GM21786 (cell line): Measurements from ENCODE around the gene ZNF425.
"Not testable (repeated sequence)": the region's sequence is repeated elsewhere in the genome, so short reads cannot be mapped to it uniquely, and the experiment has no call there.

Experiments used
- ATAC-seq: cut with Tn5 transposase; IDR thresholded peaks from one replicate; pipeline ENCODE4 v1.9.1; 2021; ENCODE audit not compliant: unreplicated experiment

Gene ZNF425

DNA sequence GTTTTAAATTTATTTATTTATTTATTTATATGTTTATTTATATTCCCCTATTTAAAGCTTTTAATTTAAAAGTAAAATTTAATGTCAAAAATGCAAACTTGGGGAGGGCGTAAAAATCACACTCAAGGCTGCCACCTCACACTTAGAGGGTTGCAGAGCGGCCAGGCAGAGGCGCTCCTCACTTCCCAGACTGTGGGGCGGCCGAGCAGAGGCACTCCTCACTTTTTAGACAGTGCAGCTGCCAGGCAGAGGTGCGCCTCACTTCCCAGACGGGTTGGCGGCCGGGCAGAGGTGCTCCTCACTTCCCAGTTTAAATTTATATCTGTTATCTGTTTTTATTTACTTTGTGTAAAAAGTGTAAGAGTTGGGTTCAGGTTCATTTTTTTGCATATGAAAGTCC lies 10.0 kb upstream of the ZNF425 start:
- no peak for ATAC-seq

DNA sequence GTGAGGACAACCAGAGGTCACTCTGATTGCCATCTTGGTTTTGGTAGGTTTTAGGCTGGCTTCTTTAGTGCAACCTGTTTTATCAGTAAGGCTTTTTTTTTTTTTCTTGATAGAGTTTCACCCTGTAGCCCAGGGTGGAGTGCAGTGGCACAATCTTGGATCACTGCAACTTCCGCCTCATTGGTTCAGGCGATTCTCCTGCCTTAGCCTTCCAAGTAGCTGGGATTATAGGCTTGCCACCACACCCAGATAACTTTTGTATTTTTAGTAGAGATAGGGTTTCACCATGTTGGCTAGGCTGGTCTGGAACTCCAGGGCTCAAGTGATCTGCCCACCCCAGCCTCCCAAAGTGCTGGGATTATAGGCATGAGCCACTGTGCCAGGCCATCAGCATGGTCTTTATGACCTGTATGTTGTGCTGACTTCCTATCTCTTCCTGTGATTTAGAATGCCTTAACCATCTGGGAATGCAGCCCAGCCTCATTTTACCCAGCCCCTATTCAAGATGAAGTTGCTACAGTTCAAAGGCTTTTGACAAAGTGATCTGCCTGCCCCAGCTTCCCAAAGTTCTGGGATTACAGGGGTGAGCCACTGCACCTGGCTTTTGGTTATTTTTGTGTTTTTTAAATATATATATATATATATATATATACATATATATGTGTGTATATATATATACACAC lies 7.0 kb upstream of the ZNF425 start:
- no peak for ATAC-seq

DNA sequence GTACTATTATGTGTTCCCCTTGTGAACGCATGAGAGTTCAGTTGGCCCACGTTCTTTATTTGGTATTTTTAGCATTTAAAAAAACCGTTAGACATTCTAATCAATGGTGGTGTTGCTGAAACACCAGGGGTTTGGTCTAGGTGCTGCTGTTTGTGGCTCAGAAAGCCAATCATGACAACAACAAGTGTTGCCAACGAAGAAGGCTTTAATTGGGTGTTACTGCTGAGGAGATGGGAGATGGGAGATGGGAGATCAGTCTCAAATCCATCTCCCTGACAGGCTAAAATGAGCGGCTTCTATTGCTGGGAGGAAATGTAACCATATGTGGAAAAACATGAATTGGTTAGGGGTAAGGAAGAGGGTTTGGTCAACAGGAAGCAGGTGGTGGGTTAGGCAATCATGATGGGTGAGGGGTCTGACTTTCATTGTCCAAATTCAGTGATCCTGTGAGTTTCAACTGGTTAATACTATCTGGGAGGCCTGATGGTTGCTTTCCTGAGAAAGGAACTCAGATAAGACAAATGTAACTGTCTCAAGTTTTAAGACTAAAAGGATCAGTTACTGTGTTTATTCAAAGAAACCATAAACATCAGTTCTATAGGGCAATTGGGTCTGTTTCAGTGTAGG lies 4.6 kb upstream of the ZNF425 start:
- ATAC-seq: no peak

DNA sequence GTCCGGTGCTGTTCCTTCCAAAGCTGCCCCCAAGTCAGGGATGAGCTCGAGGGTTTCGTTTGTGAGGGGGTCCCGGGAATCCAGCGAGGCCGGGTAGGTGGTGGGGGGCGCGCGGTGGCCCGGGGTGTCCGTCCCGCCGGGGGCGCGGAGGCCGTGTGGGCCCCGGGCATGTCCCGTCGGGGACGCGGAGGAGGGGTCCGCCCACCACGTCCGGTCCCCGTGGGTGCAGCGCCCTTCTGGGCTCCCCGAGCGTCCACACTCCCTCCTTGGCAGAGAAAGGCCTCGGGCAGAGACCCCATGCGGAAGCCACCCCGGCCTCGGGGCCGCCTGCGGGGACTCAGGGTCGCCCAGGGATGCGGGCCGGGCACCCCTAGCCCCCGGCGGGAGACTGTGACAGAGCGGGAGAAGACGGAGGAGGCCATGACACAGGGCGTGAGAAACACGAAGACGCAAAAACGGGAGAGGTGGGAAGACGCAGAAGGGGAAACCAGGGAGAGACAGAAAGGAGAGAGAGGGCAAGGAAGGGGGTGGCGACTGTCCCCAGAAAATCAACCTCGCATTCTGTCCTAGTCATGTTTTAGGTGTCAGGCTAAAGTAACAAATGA lies 640 bp upstream of the ZNF425 start:
- ATAC-seq: peak; percentile 35

DNA sequence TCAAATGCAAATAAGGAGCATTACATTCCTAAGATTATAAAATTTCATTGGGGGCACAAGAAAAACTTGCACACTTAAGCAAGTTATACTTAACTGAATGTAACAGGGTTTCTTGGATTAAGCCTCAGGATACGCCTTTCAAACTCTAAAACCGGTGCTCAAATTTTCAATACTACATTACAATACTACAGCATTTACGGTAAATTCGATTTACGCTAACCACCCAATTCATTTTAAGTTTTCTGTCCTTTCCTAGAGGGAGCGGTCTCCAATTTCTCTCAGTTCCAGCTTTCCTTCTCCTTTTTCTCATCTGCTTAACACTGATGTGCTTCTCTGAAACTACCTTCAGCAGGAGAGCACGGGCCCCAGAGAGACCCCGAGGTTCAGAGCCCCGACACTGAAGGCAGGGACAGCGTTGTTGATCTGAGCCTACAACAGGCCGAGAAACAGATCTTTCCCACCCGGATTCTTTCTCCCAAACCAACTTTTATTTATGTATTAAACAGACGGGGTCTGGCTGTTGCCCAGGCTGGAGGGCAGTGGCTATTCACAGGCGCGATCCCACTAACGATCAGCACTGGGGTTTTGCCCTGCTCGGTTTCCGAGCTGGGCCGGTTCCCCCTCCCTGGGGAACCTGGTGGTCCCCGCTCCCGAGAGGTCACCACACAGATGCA lies 798 bp downstream of the ZNF425 start:
- no peak for ATAC-seq

DNA sequence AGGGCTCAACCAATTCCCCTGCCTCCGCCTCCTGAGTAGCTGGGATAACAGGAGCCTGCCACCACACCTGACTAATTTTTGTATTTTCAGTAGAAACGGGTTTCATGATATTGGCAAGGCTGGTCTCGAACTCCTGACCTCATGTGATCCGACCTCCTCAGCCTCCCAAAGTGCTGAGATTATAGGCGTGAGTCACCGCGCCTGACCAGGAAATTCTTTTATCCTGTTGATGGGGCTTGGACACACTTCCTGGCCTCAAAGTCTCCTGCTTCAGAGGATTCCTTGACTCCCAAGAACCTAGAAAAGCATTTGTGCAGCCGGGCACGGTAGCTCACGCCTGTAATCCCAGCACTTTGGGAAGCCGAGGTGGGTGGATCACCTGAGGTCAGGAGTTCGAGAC lies 16.2 kb downstream of the ZNF425 start:
- no peak for ATAC-seq

DNA sequence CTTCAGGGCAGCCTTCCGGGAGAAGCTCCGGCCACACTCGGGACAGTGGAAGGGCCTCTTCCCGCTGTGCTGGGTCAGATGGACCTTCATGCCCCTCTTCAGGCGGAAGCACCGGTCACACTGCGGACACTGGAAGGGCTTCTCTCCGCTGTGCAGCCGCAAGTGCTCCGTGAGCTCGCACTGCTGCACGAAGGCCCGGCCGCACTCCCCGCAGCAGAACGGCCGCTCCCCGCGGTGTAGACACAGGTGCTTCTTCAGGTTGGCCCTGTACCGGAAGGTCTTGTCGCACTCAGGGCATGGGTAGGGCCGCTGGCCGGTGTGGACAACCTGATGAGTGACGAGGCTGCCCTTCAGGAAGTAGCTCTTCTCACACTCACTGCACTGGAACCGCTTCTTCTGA lies 21.4 kb downstream of the ZNF425 start:
- ATAC-seq: no peak

DNA sequence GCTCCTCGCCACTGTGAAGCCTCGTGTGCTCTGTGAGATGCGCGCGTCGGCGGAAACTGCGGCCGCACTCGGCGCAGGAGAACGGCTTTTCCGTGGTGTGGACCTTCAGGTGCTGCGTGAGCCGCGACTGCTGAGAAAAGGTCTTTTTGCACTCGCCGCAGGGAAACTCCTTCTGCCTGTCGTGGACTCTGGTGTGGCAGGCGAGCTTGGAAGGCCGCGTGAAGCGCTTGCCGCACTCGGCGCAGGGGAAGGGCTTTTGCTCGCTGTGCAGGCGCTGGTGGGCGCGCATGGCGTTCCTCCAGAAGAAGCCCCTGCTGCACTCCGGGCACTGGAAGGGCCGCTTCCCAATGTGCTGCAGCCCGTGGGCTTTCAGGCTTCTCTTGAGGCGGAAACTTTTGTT lies 21.9 kb downstream of the ZNF425 start:
- ATAC-seq: no peak

DNA sequence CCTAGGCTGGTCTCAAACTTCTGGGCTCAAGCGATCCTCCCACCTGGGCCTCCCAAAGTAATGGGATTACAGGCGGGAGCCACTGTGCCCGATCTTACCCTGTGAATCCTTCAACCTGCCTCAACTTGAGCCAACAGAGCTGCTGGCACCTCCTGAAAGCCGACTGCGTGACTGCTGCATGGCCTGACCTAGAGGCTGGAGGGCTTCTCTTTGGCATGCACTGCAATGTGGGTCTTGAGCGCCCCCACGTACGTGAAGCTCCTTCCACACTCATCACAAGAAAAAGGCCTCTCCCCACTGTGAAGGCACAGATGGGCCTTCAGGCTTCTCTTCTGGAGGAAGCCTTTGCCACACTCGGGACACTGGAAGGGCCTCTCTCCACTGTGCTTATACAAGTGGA lies 22.7 kb downstream of the ZNF425 start:
- ATAC-seq: no peak

DNA sequence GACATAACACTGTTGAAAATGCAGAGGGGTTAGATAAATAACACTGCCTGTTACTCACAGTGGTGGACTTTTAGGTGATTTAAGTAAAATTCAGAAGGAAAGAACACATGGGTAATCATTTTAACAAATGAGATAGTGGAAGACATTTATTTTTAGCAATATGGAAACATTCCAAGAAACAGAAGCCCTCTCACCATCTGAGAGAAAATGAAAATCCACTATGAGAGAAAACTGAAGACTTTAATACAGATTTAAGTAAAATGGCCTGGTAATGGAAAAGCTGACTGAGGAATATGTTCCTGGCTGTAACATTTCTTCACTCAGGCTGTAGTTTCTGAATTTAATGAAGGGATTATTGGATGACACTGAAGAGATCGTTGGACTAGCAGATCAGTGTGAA lies 23.5 kb downstream of the ZNF425 start:
- ATAC-seq: no peak

DNA sequence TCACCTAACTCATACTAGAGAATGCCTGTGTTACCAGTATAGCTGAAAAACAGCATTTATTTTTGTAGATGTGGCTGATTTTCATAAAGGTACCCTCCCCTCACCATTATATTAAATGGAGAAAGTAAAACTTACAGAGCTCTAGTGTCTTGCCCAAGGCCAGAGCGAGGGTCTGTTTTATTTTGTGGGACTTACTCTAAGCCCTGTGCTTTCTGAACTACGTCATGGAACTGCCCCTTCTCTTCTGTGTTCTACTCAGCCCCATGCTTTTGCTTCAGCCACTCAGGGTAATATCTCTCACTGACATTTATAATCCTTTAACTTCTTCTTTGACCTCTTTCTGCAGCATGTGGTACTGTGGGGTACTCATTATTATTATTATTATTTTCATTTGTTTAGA lies 25.3 kb downstream of the ZNF425 start:
- ATAC-seq: no peak

DNA sequence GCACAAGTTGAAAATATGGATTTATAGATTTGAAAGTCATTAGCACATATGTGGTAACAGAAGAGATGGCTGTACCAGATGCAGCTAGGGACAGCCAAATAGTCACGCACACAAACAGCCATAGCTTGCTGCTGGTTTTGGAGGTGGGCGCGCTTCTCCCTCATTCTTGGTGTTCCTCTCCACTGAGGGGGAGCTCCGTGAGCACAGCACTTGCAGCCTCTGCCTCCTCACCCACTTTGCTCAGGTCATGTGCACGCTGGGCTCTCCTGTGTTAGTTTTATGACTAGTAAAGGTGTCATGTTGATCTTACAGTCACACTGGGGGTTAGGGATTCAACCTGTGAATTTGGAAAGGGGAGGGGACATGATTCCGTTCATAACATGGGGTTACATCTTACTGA lies 27.1 kb downstream of the ZNF425 start:
- ATAC-seq: no peak

DNA sequence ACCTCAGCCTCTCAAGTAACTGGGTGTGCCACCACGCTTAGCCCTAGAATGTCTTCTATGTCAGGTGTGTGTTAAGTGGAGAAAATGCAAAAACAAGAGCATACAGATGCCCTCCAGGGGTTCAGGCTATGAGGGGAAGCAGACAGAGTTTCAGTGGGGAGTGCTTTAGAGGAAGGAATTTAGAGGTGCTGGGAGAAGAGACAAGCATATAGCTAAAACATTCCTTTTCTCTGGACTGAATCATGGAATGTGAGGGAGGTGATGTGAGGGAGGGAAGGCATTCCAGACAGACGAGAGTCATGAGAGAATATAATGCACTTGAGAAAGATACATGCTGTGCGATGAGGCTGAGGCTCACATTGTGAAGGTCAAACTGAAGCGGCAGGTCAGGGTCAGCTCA lies 29.0 kb downstream of the ZNF425 start:
- no peak for ATAC-seq

DNA sequence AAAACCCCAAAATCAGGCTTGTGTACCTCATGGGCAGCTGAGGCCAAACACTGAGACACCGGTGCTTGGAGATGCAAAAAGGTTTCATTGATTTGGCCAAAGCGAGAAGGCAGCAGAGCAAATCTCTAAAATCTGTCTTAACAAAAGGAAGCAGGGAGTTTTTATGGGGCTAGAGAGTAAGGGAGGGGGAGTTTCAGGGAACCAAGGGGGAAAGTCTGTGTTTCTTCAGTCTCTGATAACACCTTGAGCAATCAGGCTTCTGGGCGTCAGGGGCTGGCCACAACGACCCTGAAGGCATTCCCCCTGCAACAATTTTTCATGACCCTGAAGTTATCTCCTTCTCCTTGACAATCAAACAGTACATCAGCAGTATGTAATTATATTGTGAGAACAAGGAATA lies 32.9 kb downstream of the ZNF425 start:
- no peak for ATAC-seq

DNA sequence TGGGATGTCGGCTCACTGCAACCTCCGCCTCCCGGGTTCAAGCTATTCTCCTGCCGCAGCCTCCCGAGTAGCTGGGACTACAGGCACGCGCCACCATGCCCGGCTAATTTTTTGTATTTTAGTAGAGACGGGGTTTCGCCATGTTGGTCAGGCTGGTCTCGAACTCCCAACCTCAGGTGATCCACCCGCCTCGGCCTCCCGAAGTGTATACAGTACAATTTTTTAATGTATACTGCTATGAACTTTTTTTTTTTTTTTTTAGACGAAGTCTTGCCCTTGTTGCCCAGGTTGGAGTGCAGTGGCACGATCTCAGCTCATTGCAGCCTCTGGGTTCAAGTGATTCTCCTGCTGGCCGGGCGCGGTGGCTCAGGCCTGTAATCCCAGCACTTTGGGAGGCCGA lies 33.9 kb downstream of the ZNF425 start:
- not testable (repeated sequence) for ATAC-seq

DNA sequence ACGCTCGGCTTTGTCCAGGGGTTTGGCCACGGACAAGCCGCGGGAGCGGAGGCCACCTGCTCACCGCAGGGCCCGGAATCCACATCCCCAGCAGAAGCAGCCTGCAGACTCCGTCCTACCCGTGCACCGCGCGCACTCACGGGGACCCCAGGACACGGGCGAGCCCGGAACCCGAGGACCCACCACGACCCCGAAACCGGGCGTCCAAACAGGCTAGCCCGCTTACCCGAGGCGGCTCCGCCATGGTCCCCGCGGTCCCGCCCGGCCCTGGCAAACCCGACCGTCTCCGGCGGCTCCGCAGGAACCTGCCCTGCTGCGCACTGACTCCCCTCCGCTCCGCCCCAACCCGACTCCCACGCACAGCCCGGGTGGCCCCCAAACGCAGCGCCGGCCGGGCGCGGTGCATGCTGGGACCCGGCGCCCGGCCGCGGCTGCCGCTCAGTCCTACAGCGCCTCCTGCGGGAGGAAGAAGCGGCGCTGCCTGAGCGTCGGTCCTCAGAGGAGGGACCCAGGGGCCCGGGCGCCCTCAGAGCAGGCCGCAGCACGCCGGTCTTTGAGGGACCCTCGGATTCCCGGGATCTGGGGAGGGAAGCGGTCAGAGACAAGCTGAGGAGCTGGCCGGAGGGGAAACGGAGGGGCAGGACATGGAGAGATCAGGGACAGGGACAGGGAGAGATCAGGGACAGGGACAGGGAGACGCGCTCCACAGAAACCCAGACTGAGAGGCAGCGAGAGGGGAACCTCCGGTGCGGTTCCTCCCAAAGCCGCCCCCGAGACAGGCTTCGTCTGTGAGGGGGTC lies 35.5 kb downstream of the ZNF425 start, which contains the start of gene ZNF786:
ZNF786 (minus strand) TSS at position 322 of the 799 bp plus-strand sequence; CDS start at position 244, 78 bp downstream.
- peak; percentile 76 for ATAC-seq

DNA sequence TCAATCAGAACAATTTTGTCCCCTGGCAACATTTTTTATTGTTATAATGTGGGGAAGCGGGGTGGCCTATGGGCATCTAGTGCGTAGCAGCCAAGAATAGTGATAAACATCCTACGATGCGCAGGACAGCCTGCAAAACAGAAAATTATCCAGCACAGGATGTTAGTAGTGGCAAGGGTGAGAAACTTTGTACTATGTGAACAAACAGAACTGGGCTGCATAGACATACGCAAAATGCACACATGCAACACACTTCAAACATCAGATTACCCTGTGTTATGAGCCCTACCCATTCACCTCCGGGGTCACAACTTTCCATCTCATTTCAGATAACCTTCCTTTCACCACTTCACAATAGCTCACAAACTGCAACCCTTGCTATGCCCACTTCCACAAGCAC lies 38.7 kb downstream of the ZNF425 start:
- no peak for ATAC-seq

DNA sequence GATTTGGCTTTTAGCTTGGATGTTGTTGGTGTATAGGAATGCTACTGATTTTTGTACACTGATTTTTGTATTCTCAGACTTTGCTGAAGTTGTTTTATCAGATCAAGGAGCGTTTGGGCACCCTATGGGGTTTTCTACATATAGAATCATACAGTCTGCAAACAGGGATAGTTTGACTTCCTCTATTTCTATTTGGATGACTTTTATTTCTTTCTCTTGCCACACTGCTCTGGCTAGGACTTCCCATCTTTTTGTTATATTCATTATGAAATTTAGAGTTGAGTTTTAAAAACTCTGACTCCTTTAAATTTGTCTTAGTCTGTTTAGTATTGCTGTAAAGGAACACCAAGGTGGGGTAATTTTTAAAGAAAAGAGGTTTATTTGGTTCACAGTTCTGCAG lies 40.3 kb downstream of the ZNF425 start:
- no peak for ATAC-seq

DNA sequence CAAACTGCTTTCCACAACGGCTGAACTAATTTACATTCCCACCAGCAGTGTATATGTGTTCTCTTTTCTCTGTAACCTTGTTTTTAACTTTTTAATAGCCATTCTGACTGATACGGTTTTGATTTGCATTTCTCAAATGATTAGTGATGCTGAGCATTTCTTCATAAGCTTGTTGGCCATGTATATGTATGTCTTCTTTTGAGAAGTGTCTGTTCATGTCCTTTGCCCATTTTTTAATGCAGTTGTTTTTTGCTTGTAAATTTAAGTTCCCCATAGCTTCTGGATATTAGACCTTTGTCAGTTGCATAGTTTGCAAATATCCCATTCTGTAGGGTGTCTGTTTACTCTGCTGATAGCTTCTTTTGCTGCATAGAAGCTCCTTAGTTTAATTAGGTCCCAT lies 41.7 kb downstream of the ZNF425 start:
- no peak for ATAC-seq

DNA sequence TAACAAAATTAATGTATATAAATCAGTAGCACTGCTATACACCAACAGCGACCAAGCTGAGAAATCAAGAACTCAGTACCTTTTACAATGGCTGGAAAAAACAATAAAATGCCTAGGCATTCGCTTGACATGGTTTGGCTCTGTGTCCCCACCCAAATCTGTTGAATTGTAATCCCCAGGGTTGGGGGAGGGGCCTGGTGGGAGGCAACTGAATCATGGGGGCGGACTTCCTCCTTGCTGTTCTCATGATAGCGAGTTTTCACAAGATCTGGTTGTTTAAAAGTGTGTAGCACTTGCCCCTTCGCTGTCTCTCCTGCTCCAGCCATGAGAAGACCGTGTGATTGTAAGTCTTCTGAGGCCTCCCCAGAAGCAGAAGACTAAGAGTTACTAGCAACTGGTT lies 44.2 kb downstream of the ZNF425 start:
- no peak for ATAC-seq

DNA sequence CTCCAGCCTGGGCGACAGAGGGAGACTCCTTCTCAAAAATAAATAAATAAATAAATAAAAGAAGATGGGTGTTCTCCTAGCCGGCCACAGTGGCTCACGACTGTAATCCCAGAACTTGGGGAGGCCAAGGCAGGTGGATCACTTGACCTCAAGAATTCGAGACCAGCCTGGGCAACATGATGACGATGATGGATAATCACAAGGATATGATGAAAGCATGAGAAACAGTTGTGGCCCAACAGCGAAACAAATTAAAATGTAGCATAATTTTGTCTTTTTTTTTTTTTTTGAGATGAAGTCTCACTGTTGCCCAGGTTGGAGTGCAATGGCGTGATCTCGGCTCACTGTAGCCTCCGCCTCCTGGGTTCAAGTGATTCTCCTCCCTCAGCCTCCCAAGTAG lies 48.5 kb downstream of the ZNF425 start:
- no peak for ATAC-seq
